ENCODE measurements around the gene FOLR3. TPM values are rescaled to one million over a fixed set of nuclear protein-coding genes. Genes with fewer than 3 reads are reported as not detected.
"Not testable (repeated sequence)": the region's sequence is repeated elsewhere in the genome, so short reads cannot be mapped to it uniquely, and the experiment has no call there.

The FOLR3 gene
- total and polyA plus RNA-seq, 7 experiments from 2014 or later, result 3.4 to 4.6 TPM; not detected in 5

GRCh38 chr11:72144807-72145565 is 9.5 kb downstream of the FOLR3 start:
- H3K4me1 ChIP-seq (ENCODE audit: control insufficient read depth in 2 of 2, insufficient read depth in 2 of 2, low read length in 2 of 2), result no peaks in the 10 kb centered on the region
- no peaks in the 10 kb centered on the region for H3K36me3 ChIP-seq (ENCODE audit: control insufficient read depth in 2 of 3, insufficient read depth in 3 of 3, low read length in 3 of 3)
- H3K27me3 ChIP-seq (ENCODE audit: control insufficient read depth in 2 of 2, insufficient read depth in 2 of 2, low read length in 2 of 2), result no peaks in the 10 kb centered on the region
- Mint-ChIP-seq H3K9me3 (no peaks in the 10 kb centered on the region), H3K27me3 (peaks cover 1 to 15% (median 4%) of the 10 kb centered on the region in 5 donors), H3K4me1 (peaks cover 0 to 18% (median 3%) of the 10 kb centered on the region in 7 donors), H3K36me3 (no peaks in the 10 kb centered on the region), H3K4me3 (no peak overlapping the region), H3K27ac (no peak overlapping the region)
- no peak overlapping the region for H3K27ac ChIP-seq (ENCODE audit: low read depth, low read length)
- POLR2A ChIA-PET, result interaction anchor here (0.6 to 1.0 kb wide), 2 partner anchors 78 to 120 kb away, joined by 3 read pairs; no protein-coding TSS in a partner anchor
- ATAC-seq (no peak), DNase-seq (no peak)
- H3K4me3 ChIP-seq (ENCODE audit: low read length), result no peak overlapping the region
- CTCF ChIA-PET, result interaction anchor here (0.7 to 3.8 kb wide), 14 partner anchors 9 to 286 kb away, joined by 3 to 53 read pairs (median 5); no protein-coding TSS in a partner anchor
- intact Hi-C loops (cut with micrococcal nuclease), result loop anchor here (1.0 kb wide), 5 partner anchors 54 to 286 kb away; no protein-coding TSS in a partner anchor
- no peaks in the 10 kb centered on the region for H3K9me3 ChIP-seq (ENCODE audit: control insufficient read depth in 2 of 3, low read length in 3 of 3)

- no peak for ATAC-seq
- no peaks in the 10 kb centered on the region for H3K9me3 Mint-ChIP-seq
- no peak overlapping the region for H3K4me3 ChIP-seq (ENCODE audit: low read length)
- ChIA-PET CTCF (interaction anchor here (0.6 kb wide), 1 partner anchor 121 kb away, joined by 6 read pairs; no protein-coding TSS in a partner anchor), POLR2A (no interaction called here)
- no peaks in the 10 kb centered on the region for H3K36me3 Mint-ChIP-seq
- intact Hi-C loops (cut with micrococcal nuclease), result no loop called here
- H3K4me3 Mint-ChIP-seq, result no peak overlapping the region
- H3K27ac ChIP-seq (ENCODE audit: low read depth, low read length), result no peak overlapping the region
- H3K27me3 ChIP-seq (ENCODE audit: control insufficient read depth in 2 of 2, insufficient read depth in 2 of 2, low read length in 2 of 2), result no peaks in the 10 kb centered on the region
- H3K36me3 ChIP-seq (ENCODE audit: control insufficient read depth in 2 of 3, insufficient read depth in 3 of 3, low read length in 3 of 3), result no peaks in the 10 kb centered on the region
- H3K4me1 ChIP-seq (ENCODE audit: control insufficient read depth in 2 of 2, insufficient read depth in 2 of 2, low read length in 2 of 2), result no peaks in the 10 kb centered on the region
- no peak overlapping the region for H3K27ac Mint-ChIP-seq
- DNase-seq, result no peak
- H3K27me3 Mint-ChIP-seq, result peaks cover 0 to 11% (median 4%) of the 10 kb centered on the region in 5 donors
- peaks cover 0 to 7% (median 3%) of the 10 kb centered on the region in 7 donors for H3K4me1 Mint-ChIP-seq
- no peaks in the 10 kb centered on the region for H3K9me3 ChIP-seq (ENCODE audit: control insufficient read depth in 2 of 3, low read length in 3 of 3)
Observed at GRCh38 chr11:72146625-72147024, 11.1 kb downstream of the FOLR3 start.

- H3K4me3 Mint-ChIP-seq, result no peak overlapping the region
- peaks cover 0 to 12% (median 5%) of the 10 kb centered on the region in 5 donors for H3K27me3 Mint-ChIP-seq
- no peaks in the 10 kb centered on the region for H3K36me3 ChIP-seq (ENCODE audit: control insufficient read depth in 2 of 3, insufficient read depth in 3 of 3, low read length in 3 of 3)
- H3K9me3 Mint-ChIP-seq, result no peaks in the 10 kb centered on the region
- CTCF ChIA-PET, result no interaction called here
- H3K27ac Mint-ChIP-seq, result no peak overlapping the region
- no peak overlapping the region for H3K27ac ChIP-seq (ENCODE audit: low read depth, low read length)
- POLR2A ChIA-PET, result interaction anchor here (0.8 kb wide), 1 partner anchor 126 kb away, joined by 3 read pairs; no protein-coding TSS in a partner anchor
- no peak overlapping the region for H3K4me3 ChIP-seq (ENCODE audit: low read length)
- H3K4me1 ChIP-seq (ENCODE audit: control insufficient read depth in 2 of 2, insufficient read depth in 2 of 2, low read length in 2 of 2), result no peaks in the 10 kb centered on the region
- DNase-seq (no peak), ATAC-seq (no peak)
- no peaks in the 10 kb centered on the region for H3K9me3 ChIP-seq (ENCODE audit: control insufficient read depth in 2 of 3, low read length in 3 of 3)
- intact Hi-C loops (cut with micrococcal nuclease), result no loop called here
- no peaks in the 10 kb centered on the region for H3K36me3 Mint-ChIP-seq
- no peaks in the 10 kb centered on the region for H3K27me3 ChIP-seq (ENCODE audit: control insufficient read depth in 2 of 2, insufficient read depth in 2 of 2, low read length in 2 of 2)
- no peaks in the 10 kb centered on the region for H3K4me1 Mint-ChIP-seq
Observed at GRCh38 chr11:72150882-72151281, 15.4 kb downstream of the FOLR3 start.

- CTCF ChIA-PET, result interaction anchor here (2.6 kb wide), 1 partner anchor 10 kb away, joined by 12 read pairs; no protein-coding TSS in a partner anchor
- H3K36me3 ChIP-seq (ENCODE audit: control insufficient read depth in 2 of 3, insufficient read depth in 3 of 3, low read length in 3 of 3); H3K36me3 Mint-ChIP-seq; H3K27me3 ChIP-seq (ENCODE audit: control insufficient read depth in 2 of 2, insufficient read depth in 2 of 2, low read length in 2 of 2); H3K4me1 ChIP-seq (ENCODE audit: control insufficient read depth in 2 of 2, insufficient read depth in 2 of 2, low read length in 2 of 2); H3K4me3 Mint-ChIP-seq; H3K27ac ChIP-seq (ENCODE audit: low read depth, low read length); H3K4me1 Mint-ChIP-seq; POLR2A ChIA-PET; H3K27ac Mint-ChIP-seq; DNase-seq; intact Hi-C loops (cut with micrococcal nuclease); ATAC-seq; H3K4me3 ChIP-seq (ENCODE audit: low read length); H3K9me3 ChIP-seq (ENCODE audit: control insufficient read depth in 2 of 3, low read length in 3 of 3); H3K9me3 Mint-ChIP-seq: not testable (repeated sequence)
- peaks cover 0 to 16% (median 9%) of the 10 kb centered on the region in 5 donors for H3K27me3 Mint-ChIP-seq
Observed at GRCh38 chr11:72153874-72154273, 18.3 kb downstream of the FOLR3 start.

GRCh38 chr11:72154816-72155215 is 19.3 kb downstream of the FOLR3 start:
- Histone ChIP-seq H3K36me3 (ENCODE audit: control insufficient read depth in 2 of 3, insufficient read depth in 3 of 3, low read length in 3 of 3) (no peaks in the 10 kb centered on the region), H3K4me3 (ENCODE audit: low read length) (no peak overlapping the region), H3K9me3 (ENCODE audit: control insufficient read depth in 2 of 3, low read length in 3 of 3) (no peaks in the 10 kb centered on the region), H3K4me1 (ENCODE audit: control insufficient read depth in 2 of 2, insufficient read depth in 2 of 2, low read length in 2 of 2) (no peaks in the 10 kb centered on the region), H3K27me3 (ENCODE audit: control insufficient read depth in 2 of 2, insufficient read depth in 2 of 2, low read length in 2 of 2) (no peaks in the 10 kb centered on the region), H3K27ac (ENCODE audit: low read depth, low read length) (no peak overlapping the region)
- ChIA-PET POLR2A (no interaction called here), CTCF (interaction anchor here (2.6 kb wide), 1 partner anchor 10 kb away, joined by 12 read pairs; no protein-coding TSS in a partner anchor)
- no peaks in the 10 kb centered on the region for H3K4me1 Mint-ChIP-seq
- intact Hi-C loops (cut with micrococcal nuclease), result no loop called here
- H3K36me3 Mint-ChIP-seq, result no peaks in the 10 kb centered on the region
- ATAC-seq (no peak), DNase-seq (no peak)
- H3K27ac Mint-ChIP-seq, result no peak overlapping the region
- no peaks in the 10 kb centered on the region for H3K9me3 Mint-ChIP-seq
- no peak overlapping the region for H3K4me3 Mint-ChIP-seq
- H3K27me3 Mint-ChIP-seq, result peaks cover 5 to 25% (median 14%) of the 10 kb centered on the region in 5 donors

- ATAC-seq, result no peak
- Mint-ChIP-seq H3K36me3 (no peaks in the 10 kb centered on the region), H3K27me3 (peaks cover 6 to 26% (median 15%) of the 10 kb centered on the region in 5 donors), H3K4me3 (no peak overlapping the region), H3K4me1 (no peaks in the 10 kb centered on the region), H3K9me3 (no peaks in the 10 kb centered on the region), H3K27ac (no peak overlapping the region)
- Histone ChIP-seq H3K4me1 (ENCODE audit: control insufficient read depth in 2 of 2, insufficient read depth in 2 of 2, low read length in 2 of 2) (no peaks in the 10 kb centered on the region), H3K27ac (ENCODE audit: low read depth, low read length) (no peak overlapping the region), H3K9me3 (ENCODE audit: control insufficient read depth in 2 of 3, low read length in 3 of 3) (no peaks in the 10 kb centered on the region), H3K4me3 (ENCODE audit: low read length) (no peak overlapping the region), H3K27me3 (ENCODE audit: control insufficient read depth in 2 of 2, insufficient read depth in 2 of 2, low read length in 2 of 2) (no peaks in the 10 kb centered on the region), H3K36me3 (ENCODE audit: control insufficient read depth in 2 of 3, insufficient read depth in 3 of 3, low read length in 3 of 3) (no peaks in the 10 kb centered on the region)
- DNase-seq, result no peak
- POLR2A ChIA-PET, result no interaction called here
- CTCF ChIA-PET, result interaction anchor here (2.6 kb wide), 1 partner anchor 11 kb away, joined by 12 read pairs; no protein-coding TSS in a partner anchor
- intact Hi-C loops (cut with micrococcal nuclease), result no loop called here
Observed at GRCh38 chr11:72155751-72156150, 20.2 kb downstream of the FOLR3 start.
